Measurements from ENCODE around the gene IRF8.

- TF ChIP-seq, protein P1, sequence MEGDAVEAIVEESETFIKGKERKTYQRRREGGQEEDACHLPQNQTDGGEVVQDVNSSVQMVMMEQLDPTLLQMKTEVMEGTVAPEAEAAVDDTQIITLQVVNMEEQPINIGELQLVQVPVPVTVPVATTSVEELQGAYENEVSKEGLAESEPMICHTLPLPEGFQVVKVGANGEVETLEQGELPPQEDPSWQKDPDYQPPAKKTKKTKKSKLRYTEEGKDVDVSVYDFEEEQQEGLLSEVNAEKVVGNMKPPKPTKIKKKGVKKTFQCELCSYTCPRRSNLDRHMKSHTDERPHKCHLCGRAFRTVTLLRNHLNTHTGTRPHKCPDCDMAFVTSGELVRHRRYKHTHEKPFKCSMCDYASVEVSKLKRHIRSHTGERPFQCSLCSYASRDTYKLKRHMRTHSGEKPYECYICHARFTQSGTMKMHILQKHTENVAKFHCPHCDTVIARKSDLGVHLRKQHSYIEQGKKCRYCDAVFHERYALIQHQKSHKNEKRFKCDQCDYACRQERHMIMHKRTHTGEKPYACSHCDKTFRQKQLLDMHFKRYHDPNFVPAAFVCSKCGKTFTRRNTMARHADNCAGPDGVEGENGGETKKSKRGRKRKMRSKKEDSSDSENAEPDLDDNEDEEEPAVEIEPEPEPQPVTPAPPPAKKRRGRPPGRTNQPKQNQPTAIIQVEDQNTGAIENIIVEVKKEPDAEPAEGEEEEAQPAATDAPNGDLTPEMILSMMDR (IDR thresholded peaks at IDR 0.05) = no peak
- no peak for TF ChIP-seq POLR2A (IDR thresholded peaks at IDR 0.05)
These were observed 6.4 kb downstream of the IRF8 start for GRCh38 chr16:85905110-85906095.
